ENCODE data around the gene DALRD3.

DNA sequence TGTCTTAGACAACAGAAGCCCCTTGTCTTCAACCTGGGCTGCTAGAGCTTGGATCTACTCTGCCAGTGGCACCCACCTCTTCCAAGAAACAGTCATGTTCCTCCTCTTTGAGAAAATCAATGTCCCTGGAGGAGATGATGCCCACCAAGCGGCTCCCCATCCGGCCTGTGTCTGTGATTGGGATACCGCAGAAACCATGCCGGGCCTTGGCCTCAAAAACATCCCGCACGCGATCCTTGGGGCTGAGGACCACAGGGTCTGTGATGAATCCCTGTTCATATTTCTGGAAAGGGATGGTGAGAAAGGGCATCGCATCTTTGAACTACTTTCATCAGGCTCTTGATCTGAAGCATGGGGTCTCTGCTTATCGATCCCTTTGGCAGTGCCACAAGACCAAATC, 9.3 kb upstream of the DALRD3 start:
- TF ChIP-seq, protein P1, sequence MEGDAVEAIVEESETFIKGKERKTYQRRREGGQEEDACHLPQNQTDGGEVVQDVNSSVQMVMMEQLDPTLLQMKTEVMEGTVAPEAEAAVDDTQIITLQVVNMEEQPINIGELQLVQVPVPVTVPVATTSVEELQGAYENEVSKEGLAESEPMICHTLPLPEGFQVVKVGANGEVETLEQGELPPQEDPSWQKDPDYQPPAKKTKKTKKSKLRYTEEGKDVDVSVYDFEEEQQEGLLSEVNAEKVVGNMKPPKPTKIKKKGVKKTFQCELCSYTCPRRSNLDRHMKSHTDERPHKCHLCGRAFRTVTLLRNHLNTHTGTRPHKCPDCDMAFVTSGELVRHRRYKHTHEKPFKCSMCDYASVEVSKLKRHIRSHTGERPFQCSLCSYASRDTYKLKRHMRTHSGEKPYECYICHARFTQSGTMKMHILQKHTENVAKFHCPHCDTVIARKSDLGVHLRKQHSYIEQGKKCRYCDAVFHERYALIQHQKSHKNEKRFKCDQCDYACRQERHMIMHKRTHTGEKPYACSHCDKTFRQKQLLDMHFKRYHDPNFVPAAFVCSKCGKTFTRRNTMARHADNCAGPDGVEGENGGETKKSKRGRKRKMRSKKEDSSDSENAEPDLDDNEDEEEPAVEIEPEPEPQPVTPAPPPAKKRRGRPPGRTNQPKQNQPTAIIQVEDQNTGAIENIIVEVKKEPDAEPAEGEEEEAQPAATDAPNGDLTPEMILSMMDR (IDR thresholded peaks at IDR 0.05), result no peak
- TF ChIP-seq POLR2A (IDR thresholded peaks at IDR 0.05), result no peak

All from right lobe of liver (tissue), 4 donors.